Upper lobe of left lung (tissue), 4 donors: ENCODE results near the gene SGO2.

ENCODE experiments used
- EP300 ChIP-seq, 4 donors: sonication (generic); formaldehyde crosslinking; IDR thresholded peaks; one replicate each; pipeline ENCODE4 v1.5.1; 2017; ENCODE audit warnings: antibody characterized with exemption in 4 of 4, control low read depth in 2 of 4
- POLR2A ChIP-seq, 4 donors: fragments of 450-650 bp; IDR thresholded peaks; one replicate each; pipeline ENCODE4 v1.5.1; 2016 to 2017; ENCODE audit warnings: antibody characterized with exemption in 4 of 4, mild to moderate bottlenecking in 2 of 4
- POLR2AphosphoS5 ChIP-seq, 2 donors: sonication (generic); formaldehyde crosslinking; IDR thresholded peaks; one replicate each; pipeline ENCODE4 v1.5.1; 2017; ENCODE audit warnings: antibody characterized with exemption in 2 of 2
- TF ChIP-seq, protein P1 (sequence below), 6 experiments: fragments of 450-650 bp in 4 of 6; fragments of 200-600 bp in 2 of 6; sonication (generic) in 2 of 6; IDR thresholded peaks; one replicate each; pipeline ENCODE4 v1.5.1; 2016 to 2019; ENCODE audit warnings: antibody characterized with exemption in 6 of 6

DNA sequence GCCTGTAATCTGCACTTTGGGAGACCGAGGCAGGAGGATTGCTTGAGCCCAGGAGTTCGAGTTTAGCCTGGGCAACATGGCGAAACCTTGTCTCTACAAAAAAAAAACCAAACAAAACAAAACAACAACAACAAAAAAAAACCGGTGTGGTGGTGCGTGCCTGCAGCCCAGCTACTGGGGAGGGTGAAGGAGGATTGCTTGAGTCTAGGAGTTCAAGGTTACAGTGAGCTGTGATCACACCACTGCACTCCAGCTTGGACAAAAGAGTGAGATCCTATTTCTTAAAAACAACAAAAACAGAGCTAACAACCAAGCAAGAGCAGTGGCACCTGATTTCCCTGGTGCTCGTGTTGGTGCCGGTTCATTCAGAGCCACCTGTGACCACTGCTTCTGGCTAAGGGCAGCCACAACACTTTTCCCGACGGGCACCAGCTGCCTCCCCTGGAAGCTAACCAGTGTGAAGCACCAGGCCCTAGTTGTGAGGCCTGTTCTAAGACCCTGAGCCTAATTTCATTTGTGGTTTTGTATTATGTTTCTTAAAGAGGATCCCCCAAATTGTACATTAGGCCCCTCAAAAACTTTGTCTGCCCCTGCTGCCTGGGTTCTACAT, 61.1 kb downstream of the SGO2 start:
- TF ChIP-seq POLR2A (IDR thresholded peaks at IDR 0.05) = no peak
- TF ChIP-seq, protein P1, sequence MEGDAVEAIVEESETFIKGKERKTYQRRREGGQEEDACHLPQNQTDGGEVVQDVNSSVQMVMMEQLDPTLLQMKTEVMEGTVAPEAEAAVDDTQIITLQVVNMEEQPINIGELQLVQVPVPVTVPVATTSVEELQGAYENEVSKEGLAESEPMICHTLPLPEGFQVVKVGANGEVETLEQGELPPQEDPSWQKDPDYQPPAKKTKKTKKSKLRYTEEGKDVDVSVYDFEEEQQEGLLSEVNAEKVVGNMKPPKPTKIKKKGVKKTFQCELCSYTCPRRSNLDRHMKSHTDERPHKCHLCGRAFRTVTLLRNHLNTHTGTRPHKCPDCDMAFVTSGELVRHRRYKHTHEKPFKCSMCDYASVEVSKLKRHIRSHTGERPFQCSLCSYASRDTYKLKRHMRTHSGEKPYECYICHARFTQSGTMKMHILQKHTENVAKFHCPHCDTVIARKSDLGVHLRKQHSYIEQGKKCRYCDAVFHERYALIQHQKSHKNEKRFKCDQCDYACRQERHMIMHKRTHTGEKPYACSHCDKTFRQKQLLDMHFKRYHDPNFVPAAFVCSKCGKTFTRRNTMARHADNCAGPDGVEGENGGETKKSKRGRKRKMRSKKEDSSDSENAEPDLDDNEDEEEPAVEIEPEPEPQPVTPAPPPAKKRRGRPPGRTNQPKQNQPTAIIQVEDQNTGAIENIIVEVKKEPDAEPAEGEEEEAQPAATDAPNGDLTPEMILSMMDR (IDR thresholded peaks at IDR 0.05) = no peak
- no peak for TF ChIP-seq EP300 (IDR thresholded peaks at IDR 0.05)
- no peak for TF ChIP-seq POLR2AphosphoS5 (IDR thresholded peaks at IDR 0.05)
